H1 (cell line): ENCODE measurements around the gene MAP3K14. TPM values are rescaled to one million over a fixed set of nuclear protein-coding genes. Genes with fewer than 3 reads are reported as not detected.

Experiments used
- ATF2 ChIP-seq: IDR thresholded peaks from 2 replicates; pipeline ENCODE4 v1.6.1; 2012; ENCODE audit warnings: low read length, inconsistent platforms
- BACH1 ChIP-seq: IDR thresholded peaks from 2 replicates; pipeline ENCODE4 v1.6.1; 2012; ENCODE audit warnings: low read length, improper control_type of control experiment
- E2F6 ChIP-seq: IDR thresholded peaks from 2 replicates; pipeline ENCODE4 v1.6.1; 2012; ENCODE audit warnings: inconsistent platforms
- EGR1 ChIP-seq: IDR thresholded peaks from 2 replicates; pipeline ENCODE4 v1.6.1; 2011; ENCODE audit warnings: low read depth, low read length, borderline replicate concordance
- SP4 ChIP-seq: IDR thresholded peaks from 2 replicates; pipeline ENCODE4 v1.6.1; 2012; ENCODE audit warnings: low read length, inconsistent platforms
- polyA plus RNA-seq, 7 experiments: library from polyadenylated mRNA; depleted of rRNA in 3 of 7; stranded (reverse) in 5 of 7; unstranded in 2 of 7; fragments of >200 nt in 5 of 7; fragments of 200-250 nt in 2 of 7; gene quantifications; 1 replicate in 5 of 7; 2 replicates in 1 of 7; 4 replicates in 1 of 7; pipeline versions ENCODE4 v1.2.1 to v1.2.3, GENCODE V29; 2011 to 2013; ENCODE audit warnings: missing spikeins in 2 of 7, mixed read lengths in 2 of 7
- total RNA-seq: library from RNA; stranded (reverse); fragmentation: NEBNext Ultra II Directional; extraction: Animal tissue kit (Norgen Biotek cat#: 25700); gene quantifications from 2 replicates; pipeline ENCODE4 v1.2.1, GENCODE V29; 2021

MAP3K14 gene
- total and polyA plus RNA-seq, 2 of the 8 experiments (the other 6 are each of a cell fraction or from before 2014, with no cell fraction given) = 5.2 to 6.1 TPM

- TF ChIP-seq ATF2 (no peak), BACH1 (no peak), E2F6 (no peak), SP4 (no peak), EGR1 (no peak)
These were observed 18.2 kb upstream of the MAP3K14 start (continued) for GRCh38 chr17:45334701-45335677.
